Measurements from ENCODE around the gene STK11IP. TPM values are rescaled to one million over a fixed set of nuclear protein-coding genes. Genes with fewer than 3 reads are reported as not detected.

The STK11IP gene
- total and polyA plus RNA-seq, 2 of the 13 experiments (the other 11 are each of a cell fraction or from before 2014, with no cell fraction given) = 12.8 to 24.0 TPM

- ChIA-PET CTCF (ENCODE audit: low intra/inter-chr PET ratio, low total read pairs) (interaction anchor here (1.9 to 4.3 kb wide), 2 partner anchors 25 to 102 kb away, joined by 12 to 127 read pairs; partner anchors contain the start of genes CHPF and TMEM198), POLR2A (interaction anchor here (1.4 kb wide), 1 partner anchor 73 kb away, joined by 4 read pairs; the partner anchor contains the start of genes INHA and OBSL1)
- BruUV-seq (replicated peaks) = no TSS peak
- H4K20me1 ChIP-seq (ENCODE audit: insufficient read depth, low read length) = no peaks in the 10 kb centered on the region
- peaks cover 12 to 63% of the 10 kb centered on the region in 2 experiments for H3K27me3 ChIP-seq (ENCODE audit: control insufficient read depth in 1 of 2, insufficient read depth in 2 of 2, low read length in 2 of 2)
- no peaks in the 10 kb centered on the region for H3K36me3 ChIP-seq (replicated peaks in 1 of 2; ENCODE audit: control insufficient read depth in 1 of 2, insufficient read depth in 2 of 2, low read length in 2 of 2)
- intact Hi-C loops (cut with micrococcal nuclease; ENCODE audit: unreplicated experiment) = loop anchor here (2.0 kb wide), 1 partner anchor 45 kb away; no protein-coding TSS in a partner anchor
- H2AFZ ChIP-seq (ENCODE audit: low read length) = no peak overlapping the region
- ATAC-seq (no peak), FAIRE-seq (no peak), DNase-seq (ENCODE audit: low spot score) (no peak)
- no peak overlapping the region for H3K9ac ChIP-seq (ENCODE audit: insufficient read depth, low read depth, low read length)
- H3K4me2 ChIP-seq (ENCODE audit: low read depth, low read length) = no peak overlapping the region
- peaks cover 29% of the 10 kb centered on the region for H3K4me1 ChIP-seq (ENCODE audit: insufficient read depth, low read length)
- H3K9me3 ChIP-seq (ENCODE audit: low read length) = no peaks in the 10 kb centered on the region
- TF ChIP-seq NFYB (CRISPR knock-in tag; IDR thresholded peaks at IDR 0.05) = peak; percentile 52; the same call in 1 of the 2 replicates
- peak; percentile 71 for TF ChIP-seq PBX2 (CRISPR knock-in tag; IDR thresholded peaks at IDR 0.05)
- TF ChIP-seq ZBTB33 (CRISPR knock-in tag; IDR thresholded peaks at IDR 0.05) = peak; percentile 96
- no peak for TF ChIP-seq PRPF4 (IDR thresholded peaks at IDR 0.05; ENCODE audit: low read depth, low read length, poor library complexity, severe bottlenecking)
- TF ChIP-seq SP2 (CRISPR knock-in tag; IDR thresholded peaks at IDR 0.05) = peak; percentile 41
- TF ChIP-seq YY1 (IDR thresholded peaks at IDR 0.05; ENCODE audit: insufficient read depth, insufficient replicate concordance, low read depth, low read length) = peak; percentile 20
- H3K27ac ChIP-seq (ENCODE audit: extremely low read length, insufficient read depth, low read length) = no peak overlapping the region
- H3K79me2 ChIP-seq (ENCODE audit: insufficient read depth, low read length) = no peaks in the 10 kb centered on the region
- no peak overlapping the region for H3K4me3 ChIP-seq (replicated peaks in 1 of 3; ENCODE audit: insufficient read depth in 1 of 3, low read depth in 2 of 3, low read length in 3 of 3)
- 51% methylated on average over 14 of the region's 14 CpGs for whole genome bisulfite sequencing (ENCODE audit: low lambda C conversion rate)
- in situ Hi-C loops (cut with HindIII; ENCODE audit: extremely low pct_ligation_motif_present, low pct_unique_long_range_greater_than_20kb) = loop anchor here (5.0 kb wide), 1 partner anchor 102 kb away; the partner anchor contains the start of genes CHPF and TMEM198
Measured at GRCh38 chr2:219643788-219644398, 46.2 kb downstream of the STK11IP start.

Data from HepG2 (cell line).